Large intestine (tissue), 3 donors: ENCODE measurements around the gene SCAF4. TPM values are rescaled to one million over a fixed set of nuclear protein-coding genes. Genes with fewer than 3 reads are reported as not detected.
"Not testable (repeated sequence)": the region's sequence is repeated elsewhere in the genome, so short reads cannot be mapped to it uniquely, and the experiment has no call there.

Experiments
- DNase-seq, 2 donors: peaks; one replicate each; pipeline versions ENCODE4 v3.0.0 to v3.0.0-alpha.2; 2013
- H3K27ac ChIP-seq: one replicate; pipeline ENCODE4 v1.5.1; 2013; ENCODE audit warnings: low read length
- H3K27me3 ChIP-seq: 2 replicates; pipeline ENCODE4 v1.6.1; 2013; ENCODE audit warnings: low read length; ENCODE audit not compliant: control insufficient read depth, insufficient read depth
- H3K36me3 ChIP-seq: 2 replicates; pipeline ENCODE4 v1.6.1; 2013; ENCODE audit warnings: low read length; ENCODE audit not compliant: control insufficient read depth, insufficient read depth
- H3K4me1 ChIP-seq: one replicate; pipeline ENCODE4 v1.6.1; 2013; ENCODE audit warnings: low read length; ENCODE audit not compliant: control insufficient read depth, insufficient read depth
- H3K4me3 ChIP-seq: one replicate; pipeline ENCODE4 v1.5.1; 2013; ENCODE audit warnings: low read length
- H3K9me3 ChIP-seq: one replicate; pipeline ENCODE4 v1.6.1; 2013; ENCODE audit warnings: mild to moderate bottlenecking, low read depth, low read length, moderate library complexity; ENCODE audit not compliant: control insufficient read depth
- WGBS: methylation state at CpG from one replicate; pipeline ENCODE4 v1.1.5; 2013; ENCODE audit warnings: low lambda C conversion rate; ENCODE audit not compliant: insufficient coverage; 5-methylcytosine and 5-hydroxymethylcytosine counted together
- polyA plus RNA-seq: library from polyadenylated mRNA; unstranded; fragments of 120-200 nt; gene quantifications from one replicate; pipeline ENCODE4 v1.2.1, GENCODE V29; 2013

SCAF4 gene
- polyA plus RNA-seq, 1 donor, result 45.5 TPM

DNA sequence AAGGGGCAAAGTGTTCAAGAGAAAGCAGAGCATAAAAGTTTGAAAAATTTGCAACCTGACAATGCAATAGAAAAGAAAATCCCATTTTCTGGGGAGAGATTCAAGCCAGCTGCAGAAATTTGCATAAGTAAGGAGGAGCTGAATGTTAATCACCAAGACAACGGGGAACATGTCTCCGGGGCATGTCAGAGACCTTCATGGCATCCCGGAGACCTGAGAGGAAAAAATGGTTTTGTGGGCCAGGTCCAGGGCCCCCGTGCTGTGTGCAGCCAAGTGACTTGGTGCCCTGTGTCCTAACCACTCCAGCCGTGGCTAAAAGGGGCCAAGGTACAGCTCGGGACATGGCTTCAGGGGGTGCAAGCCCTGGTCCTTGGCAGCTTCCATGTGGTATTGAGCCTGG lies 33.9 kb upstream of the SCAF4 start:
- DNase-seq, H3K9me3 ChIP-seq, H3K4me1 ChIP-seq, H3K27me3 ChIP-seq, H3K4me3 ChIP-seq, H3K27ac ChIP-seq, H3K36me3 ChIP-seq: not testable (repeated sequence)
- no CpG with 5 or more reads among the region's 6 CpGs for WGBS

DNA sequence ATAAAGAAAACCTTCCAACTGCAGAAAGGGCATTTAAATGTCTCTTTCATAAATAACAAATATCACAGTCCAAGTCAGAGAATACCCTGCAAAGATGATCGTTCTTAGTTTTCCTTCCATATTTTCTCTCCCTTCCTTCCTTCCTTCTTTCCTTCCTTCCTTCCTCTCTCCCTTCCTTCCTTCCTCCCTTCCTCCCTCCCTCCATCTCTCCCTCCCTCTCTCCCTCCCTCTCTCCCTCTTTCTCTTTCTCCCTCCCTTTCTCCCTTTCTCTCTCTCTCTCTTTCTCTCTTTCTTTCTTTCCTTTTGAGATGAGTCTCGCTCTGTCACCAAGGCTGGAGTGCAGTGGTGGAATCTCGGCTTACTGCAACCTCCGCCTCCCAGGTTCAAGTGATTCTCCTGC lies 29.0 kb upstream of the SCAF4 start:
- Histone ChIP-seq H3K27me3 (no peaks in the 10 kb centered on the region), H3K4me1 (no peaks in the 10 kb centered on the region), H3K36me3 (no peaks in the 10 kb centered on the region), H3K4me3 (no peak overlapping the region), H3K27ac (no peak overlapping the region), H3K9me3 (no peaks in the 10 kb centered on the region)
- WGBS, result 91% methylated on average over 1 of the region's 4 CpGs
- no peak for DNase-seq

DNA sequence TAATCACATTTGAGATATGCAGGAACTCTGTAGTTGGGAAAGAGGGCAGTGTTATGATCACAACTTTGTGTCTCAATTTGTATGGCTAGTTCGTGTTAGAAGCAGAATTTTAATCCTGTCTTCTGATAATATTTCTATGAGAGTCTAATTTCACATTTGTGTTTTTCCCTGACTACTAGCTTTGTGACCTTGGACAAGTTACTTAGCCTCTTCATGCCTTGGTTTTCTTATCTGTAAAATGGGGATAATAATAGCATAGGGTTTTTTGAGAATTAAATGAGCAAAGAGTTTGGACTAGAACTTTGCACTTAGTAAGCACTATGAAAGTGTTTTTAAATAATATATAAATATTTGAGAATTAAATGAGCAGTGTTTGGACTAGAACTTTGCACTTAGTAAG lies 24.9 kb upstream of the SCAF4 start:
- no peaks in the 10 kb centered on the region for H3K36me3 ChIP-seq
- H3K4me1 ChIP-seq, result no peaks in the 10 kb centered on the region
- H3K9me3 ChIP-seq, result no peaks in the 10 kb centered on the region
- no peak for DNase-seq
- no peaks in the 10 kb centered on the region for H3K27me3 ChIP-seq
- H3K27ac ChIP-seq, result no peak overlapping the region
- no CpG with 5 or more reads among the region's 1 CpG for WGBS
- no peak overlapping the region for H3K4me3 ChIP-seq

DNA sequence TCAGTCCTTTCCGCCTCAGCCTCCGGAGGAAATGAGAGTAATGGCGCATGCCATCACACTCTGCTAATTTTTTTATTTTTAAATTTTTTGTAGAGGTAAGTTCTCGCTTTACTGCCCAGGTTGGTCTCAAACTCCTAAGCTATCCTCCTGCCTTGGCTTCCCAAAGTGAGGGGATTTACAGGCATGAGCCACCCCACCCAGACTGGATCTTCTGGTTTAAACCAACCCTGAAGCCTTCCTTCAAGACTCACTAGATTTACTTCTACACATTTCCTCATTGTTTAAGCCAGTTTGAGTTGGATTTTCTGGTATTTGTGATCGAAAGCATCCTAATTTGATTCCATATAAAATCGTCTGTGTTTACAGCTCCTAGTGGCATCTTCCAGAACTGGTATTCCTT lies 23.1 kb upstream of the SCAF4 start:
- Histone ChIP-seq H3K4me3 (no peak overlapping the region), H3K27ac (no peak overlapping the region), H3K27me3 (no peaks in the 10 kb centered on the region), H3K36me3 (no peaks in the 10 kb centered on the region), H3K4me1 (no peaks in the 10 kb centered on the region), H3K9me3 (no peaks in the 10 kb centered on the region)
- DNase-seq, result no peak
- no CpG with 5 or more reads among the region's 6 CpGs for WGBS

DNA sequence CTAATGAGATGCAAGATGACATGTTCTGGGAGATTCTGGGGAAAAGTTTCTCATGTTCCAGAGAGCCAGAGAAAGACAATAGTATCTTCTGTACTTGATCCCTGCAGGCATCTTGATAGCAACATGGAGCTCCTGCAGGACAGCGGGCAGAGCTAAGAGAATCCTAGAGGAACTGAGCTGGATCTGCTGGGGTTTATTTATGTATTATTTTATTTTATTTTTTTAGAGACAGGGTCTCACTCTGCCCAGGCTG lies 22.7 kb upstream of the SCAF4 start:
- H3K9me3 ChIP-seq, result no peaks in the 10 kb centered on the region
- no peak overlapping the region for H3K4me3 ChIP-seq
- WGBS, result no CpG with 5 or more reads among the region's 1 CpG
- no peaks in the 10 kb centered on the region for H3K4me1 ChIP-seq
- no peaks in the 10 kb centered on the region for H3K27me3 ChIP-seq
- H3K27ac ChIP-seq, result no peak overlapping the region
- no peak for DNase-seq
- H3K36me3 ChIP-seq, result no peaks in the 10 kb centered on the region

DNA sequence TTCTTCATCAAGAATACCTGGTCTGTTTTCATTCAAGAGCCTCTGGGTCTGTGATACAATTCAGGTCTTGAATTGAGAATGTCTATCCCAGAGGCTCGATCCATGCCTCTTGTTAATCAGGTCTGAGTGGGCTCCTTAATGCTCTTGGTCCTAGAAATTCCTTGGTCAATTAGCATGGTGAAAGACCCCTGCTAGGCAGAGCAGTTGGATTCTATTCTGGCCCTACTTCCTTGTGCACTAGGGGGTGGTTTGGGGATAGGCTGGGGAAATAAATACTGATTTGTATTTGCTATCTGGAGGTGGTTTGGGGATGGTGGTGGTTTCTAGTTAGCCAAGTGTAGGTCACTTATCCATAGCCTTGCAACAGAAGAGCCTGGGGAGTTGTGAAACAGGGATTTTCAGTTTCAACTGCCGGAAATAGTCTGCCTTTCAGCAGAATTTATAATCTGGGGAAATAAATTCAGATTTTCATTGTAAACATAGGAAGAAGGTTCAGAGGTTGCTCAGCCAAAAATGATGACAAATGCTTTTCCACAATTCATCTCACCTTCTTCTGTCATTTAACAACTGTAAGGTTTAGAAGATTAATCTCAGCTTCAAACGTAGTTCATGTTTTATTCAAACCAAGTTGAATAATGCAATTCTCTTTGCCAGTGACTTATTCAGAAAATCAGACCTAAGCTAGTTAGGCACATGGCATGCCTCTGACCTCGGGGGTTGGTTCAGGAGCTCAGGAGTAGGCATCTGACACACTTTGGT lies 22.2 kb upstream of the SCAF4 start:
- no peak for DNase-seq
- no peaks in the 10 kb centered on the region for H3K9me3 ChIP-seq
- H3K27ac ChIP-seq, result no peak overlapping the region
- no peaks in the 10 kb centered on the region for H3K36me3 ChIP-seq
- H3K27me3 ChIP-seq, result no peaks in the 10 kb centered on the region
- no peak overlapping the region for H3K4me3 ChIP-seq
- WGBS, result no CpG with 5 or more reads among the region's 4 CpGs
- no peaks in the 10 kb centered on the region for H3K4me1 ChIP-seq

DNA sequence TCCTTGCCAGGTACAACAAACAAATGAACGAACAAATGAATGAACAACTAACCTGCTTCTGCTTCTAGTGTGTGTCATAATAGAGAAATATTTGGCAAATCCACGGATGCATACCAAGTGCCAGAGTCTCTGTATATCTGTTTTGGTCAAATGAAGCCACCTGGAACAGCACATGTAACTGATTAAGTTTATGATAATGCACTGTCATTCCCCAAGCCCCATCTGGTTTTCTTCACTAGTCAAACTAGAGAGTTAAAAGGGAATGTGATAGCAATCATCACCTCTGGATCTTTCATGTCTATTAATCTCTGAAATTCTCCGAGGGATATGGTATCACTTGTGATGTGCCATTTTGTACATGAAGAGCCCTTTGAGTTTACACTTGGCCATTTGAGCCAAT lies 21.0 kb upstream of the SCAF4 start:
- Histone ChIP-seq H3K27ac (no peak overlapping the region), H3K4me1 (no peaks in the 10 kb centered on the region), H3K9me3 (no peaks in the 10 kb centered on the region), H3K36me3 (no peaks in the 10 kb centered on the region), H3K27me3 (no peaks in the 10 kb centered on the region), H3K4me3 (no peak overlapping the region)
- WGBS, result no CpG with 5 or more reads among the region's 3 CpGs
- DNase-seq, result no peak

DNA sequence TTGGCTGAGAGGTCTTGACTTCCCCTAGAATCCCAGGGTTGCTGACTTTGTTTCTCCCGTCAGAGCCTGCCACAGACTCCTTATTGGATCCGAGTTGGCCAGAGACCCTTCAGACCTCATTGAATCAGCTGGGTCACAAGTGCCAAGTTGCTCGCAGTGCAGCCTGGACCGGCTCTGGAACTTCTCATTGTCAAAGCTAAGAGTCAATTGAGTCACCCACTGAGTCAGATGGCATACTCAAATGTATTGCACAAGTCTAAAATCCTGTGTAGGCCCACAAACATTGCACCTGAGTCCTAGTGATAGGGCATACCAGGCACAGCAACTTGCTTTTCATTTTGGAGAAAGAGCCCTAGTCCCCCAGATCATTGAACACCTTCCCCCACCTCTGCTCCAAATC lies 20.4 kb upstream of the SCAF4 start:
- H3K4me1 ChIP-seq, result no peaks in the 10 kb centered on the region
- DNase-seq, result no peak
- H3K4me3 ChIP-seq, result no peak overlapping the region
- no peaks in the 10 kb centered on the region for H3K36me3 ChIP-seq
- H3K27me3 ChIP-seq, result no peaks in the 10 kb centered on the region
- H3K27ac ChIP-seq, result no peak overlapping the region
- no CpG with 5 or more reads among the region's 4 CpGs for WGBS
- H3K9me3 ChIP-seq, result no peaks in the 10 kb centered on the region

DNA sequence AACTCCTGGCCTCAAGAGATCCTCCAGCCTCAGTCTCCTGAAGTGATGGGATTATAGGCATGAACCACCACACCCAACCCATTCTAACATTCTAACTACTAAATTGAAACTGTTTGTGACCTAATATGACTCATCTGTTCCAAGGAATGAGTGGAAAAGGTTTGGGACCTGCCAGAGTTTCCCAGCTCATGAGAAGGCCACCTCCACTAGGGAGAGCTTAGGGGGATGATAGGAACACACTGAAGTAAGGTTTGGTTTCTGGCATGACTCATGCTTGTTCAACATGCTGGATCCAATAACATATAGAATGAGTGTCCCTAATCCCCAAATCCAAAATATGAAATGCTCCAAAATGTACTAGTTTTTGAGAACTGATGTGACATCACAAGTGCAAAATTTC lies 18.9 kb upstream of the SCAF4 start:
- Histone ChIP-seq H3K4me1 (no peaks in the 10 kb centered on the region), H3K9me3 (no peaks in the 10 kb centered on the region), H3K27ac (no peak overlapping the region), H3K27me3 (no peaks in the 10 kb centered on the region), H3K36me3 (no peaks in the 10 kb centered on the region), H3K4me3 (no peak overlapping the region)
- no peak for DNase-seq

DNA sequence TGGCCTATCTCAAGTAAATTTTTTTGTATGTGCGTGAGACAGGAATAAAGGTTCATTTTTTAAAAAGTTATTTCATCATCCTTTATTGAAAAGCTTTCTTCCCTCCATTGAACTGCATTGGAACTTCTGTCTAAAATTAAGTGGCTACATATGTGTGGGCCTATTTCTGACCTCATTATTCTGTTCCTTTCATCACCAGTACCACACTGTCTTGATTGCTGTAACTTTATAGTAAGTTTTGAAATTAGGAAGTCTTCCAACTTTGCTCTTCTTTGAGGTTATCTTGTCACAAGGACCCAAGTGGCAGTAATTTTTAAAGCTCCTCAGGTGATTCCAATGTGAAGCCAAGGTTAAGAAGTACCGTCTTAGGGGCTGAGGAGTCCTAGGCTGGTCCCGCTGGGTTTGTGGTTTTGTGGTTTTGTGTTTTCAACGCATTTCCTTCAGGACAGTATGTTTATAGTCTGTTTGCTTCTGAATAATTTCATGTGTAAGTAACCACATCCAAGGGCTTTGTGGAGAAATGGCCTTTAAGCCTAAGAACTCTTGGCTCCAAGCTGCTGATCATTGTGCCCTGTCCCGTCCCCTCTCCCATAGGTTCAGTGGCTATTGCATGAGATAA lies 12.4 kb upstream of the SCAF4 start:
- no peaks in the 10 kb centered on the region for H3K27me3 ChIP-seq
- WGBS, result 80% methylated on average over 1 of the region's 5 CpGs
- H3K4me1 ChIP-seq, result no peaks in the 10 kb centered on the region
- no peak for DNase-seq
- H3K9me3 ChIP-seq, result no peaks in the 10 kb centered on the region
- H3K36me3 ChIP-seq, result no peaks in the 10 kb centered on the region
- no peak overlapping the region for H3K4me3 ChIP-seq
- H3K27ac ChIP-seq, result no peak overlapping the region

DNA sequence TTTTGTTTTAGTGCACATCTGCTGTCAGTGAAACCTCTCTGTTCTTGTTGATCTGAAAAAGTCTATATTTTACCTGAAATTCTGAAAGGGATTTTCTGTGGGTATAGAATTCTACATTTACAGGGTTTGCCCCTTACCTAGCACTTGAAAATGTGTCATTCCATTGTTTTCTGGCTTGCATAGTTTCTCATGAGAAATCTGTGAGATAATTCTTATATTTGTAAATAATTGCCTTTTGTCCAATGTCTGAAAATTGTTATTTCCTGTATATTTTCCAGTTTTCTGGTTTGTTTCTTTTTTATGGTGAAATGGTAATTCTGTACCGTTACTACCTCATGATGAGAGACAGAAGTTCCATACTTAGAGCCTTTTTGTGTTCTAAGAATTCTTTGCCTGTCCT lies 11.8 kb upstream of the SCAF4 start:
- no peaks in the 10 kb centered on the region for H3K27me3 ChIP-seq
- no peaks in the 10 kb centered on the region for H3K9me3 ChIP-seq
- no peaks in the 10 kb centered on the region for H3K36me3 ChIP-seq
- 88% methylated on average over 1 of the region's 1 CpG for WGBS
- H3K4me1 ChIP-seq, result no peaks in the 10 kb centered on the region
- H3K4me3 ChIP-seq, result no peak overlapping the region
- no peak for DNase-seq
- no peak overlapping the region for H3K27ac ChIP-seq
